Endodermal cell (in vitro differentiated cells): ENCODE data around the gene EEA1. TPM values are rescaled to one million over a fixed set of nuclear protein-coding genes. Genes with fewer than 3 reads are reported as not detected.
"Not testable (repeated sequence)": the region's sequence is repeated elsewhere in the genome, so short reads cannot be mapped to it uniquely, and the experiment has no call there.

Experiments
- DNase-seq: peaks from one replicate; pipeline ENCODE4 v3.0.0-alpha.2; 2017
- H3K27ac ChIP-seq: 2 replicates; pipeline ENCODE4 v1.5.1; 2013; ENCODE audit warnings: mild to moderate bottlenecking, low read depth, low read length, moderate library complexity
- H3K27me3 ChIP-seq: 2 replicates; pipeline ENCODE4 v1.6.1; 2013; ENCODE audit warnings: mild to moderate bottlenecking, low read length, moderate library complexity; ENCODE audit not compliant: insufficient read depth, control insufficient read depth, poor library complexity, severe bottlenecking
- H3K36me3 ChIP-seq: 2 replicates; pipeline ENCODE4 v1.7.0; 2013; ENCODE audit warnings: mild to moderate bottlenecking, low read length, moderate library complexity; ENCODE audit not compliant: control insufficient read depth, insufficient read depth
- H3K4me1 ChIP-seq: one replicate; pipeline ENCODE4 v1.7.0; 2013; ENCODE audit warnings: low read length; ENCODE audit not compliant: control insufficient read depth, insufficient read depth
- H3K4me3 ChIP-seq: 2 replicates; pipeline ENCODE4 v1.5.1; 2013; ENCODE audit warnings: mild to moderate bottlenecking, low read length, moderate library complexity
- H3K9ac ChIP-seq: 2 replicates; pipeline ENCODE4 v1.6.1; 2013; ENCODE audit warnings: mild to moderate bottlenecking, low read length, moderate library complexity; ENCODE audit not compliant: poor library complexity, severe bottlenecking; ENCODE audit errors: extremely low read depth
- H3K9me3 ChIP-seq: 2 replicates; pipeline ENCODE4 v1.6.1; 2013; ENCODE audit warnings: mild to moderate bottlenecking, low read length, moderate library complexity; ENCODE audit not compliant: control insufficient read depth
- H3K27ac Mint-ChIP-seq: 2 replicates; pipeline ENCODE4 v1.8.0; 2020; ENCODE audit warnings: mixed read lengths
- H3K27me3 Mint-ChIP-seq: 2 replicates; pipeline ENCODE4 v1.8.0; 2021; ENCODE audit warnings: mild to moderate bottlenecking, mixed read lengths; ENCODE audit not compliant: insufficient read depth
- H3K36me3 Mint-ChIP-seq: 2 replicates; pipeline ENCODE4 v1.8.0; 2020; ENCODE audit warnings: low read depth, mixed read lengths
- H3K4me1 Mint-ChIP-seq: 2 replicates; pipeline ENCODE4 v1.8.0; 2020; ENCODE audit warnings: mixed read lengths
- H3K4me3 Mint-ChIP-seq: 2 replicates; pipeline ENCODE4 v1.8.0; 2020; ENCODE audit warnings: mild to moderate bottlenecking, moderate library complexity, mixed read lengths
- H3K9me3 Mint-ChIP-seq: 2 replicates; pipeline ENCODE4 v1.8.0; 2020; ENCODE audit warnings: mild to moderate bottlenecking, mixed read lengths
- CTCF ChIP-seq: fragments of 200-600 bp; sonication (generic); conservative IDR thresholded peaks from 2 replicates; pipeline ENCODE4 v1.5.0; 2021; ENCODE audit warnings: antibody characterized with exemption, mild to moderate bottlenecking
- WGBS, 2 experiments: methylation state at CpG; one replicate each; pipeline versions ENCODE4 v1.1.5 to v1.1.7; 2013; ENCODE audit warnings: missing lambda C conversion rate in 2 of 2, mixed read lengths in 1 of 2; ENCODE audit not compliant: insufficient coverage in 1 of 2, insufficient read length in 1 of 2; 5-methylcytosine and 5-hydroxymethylcytosine counted together
- total RNA-seq, 2 donors: library from RNA; stranded (reverse); fragmentation: NEBNext Ultra II Directional in 1 of 2; extraction: Animal tissue kit (Norgen Biotek cat#: 25700) in 1 of 2; gene quantifications; 2 replicates in 1 of 2; 3 replicates in 1 of 2; pipeline ENCODE4 v1.2.1, GENCODE V29; 2021

EEA1 gene
- total RNA-seq, 2 donors from 2014 or later = 28.2 to 32.5 TPM

DNA sequence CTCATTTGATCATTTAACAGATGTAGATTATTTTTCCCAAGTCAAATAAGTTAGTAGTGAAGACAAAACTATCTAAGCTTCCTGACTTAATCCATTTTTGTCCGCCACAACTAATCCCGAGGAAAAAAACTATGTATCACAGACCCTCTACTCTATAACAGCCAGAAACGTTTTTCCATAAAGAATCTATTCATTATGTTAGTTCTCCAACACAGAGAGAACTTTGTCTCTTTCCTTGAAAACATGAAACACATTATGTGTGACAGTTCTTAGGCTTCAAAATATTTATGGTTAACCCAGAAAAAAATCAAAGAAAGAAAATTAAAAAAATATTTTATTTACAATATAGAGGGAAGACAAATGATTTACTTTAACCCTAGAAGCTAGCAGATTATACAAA, 126.2 kb downstream of the EEA1 start:
- DNase-seq = no peak
- no peak for TF ChIP-seq CTCF
- Histone ChIP-seq H3K9me3 (peaks cover 5% of the 10 kb centered on the region), H3K4me1 (no peaks in the 10 kb centered on the region), H3K36me3 (peaks cover 78% of the 10 kb centered on the region), H3K27ac (no peak overlapping the region), H3K4me3 (no peak overlapping the region), H3K27me3 (no peaks in the 10 kb centered on the region), H3K9ac (no peak overlapping the region)
- Mint-ChIP-seq H3K4me3 (no peak overlapping the region), H3K36me3 (peaks cover 47% of the 10 kb centered on the region), H3K27ac (no peak overlapping the region), H3K4me1 (no peaks in the 10 kb centered on the region), H3K27me3 (no peaks in the 10 kb centered on the region), H3K9me3 (peaks cover 3% of the 10 kb centered on the region)
- 98% methylated on average over 3 of the region's 3 CpGs; no CpG with 5 or more reads in 1 of the 2 experiments for WGBS, 2 experiments

GRCh38 chr12:92796650-92797049, 132.4 kb downstream of the EEA1 start:
- no peaks in the 10 kb centered on the region for H3K9me3 ChIP-seq
- no peak for DNase-seq
- H3K27ac Mint-ChIP-seq = no peak overlapping the region
- no peaks in the 10 kb centered on the region for H3K27me3 ChIP-seq
- no peaks in the 10 kb centered on the region for H3K27me3 Mint-ChIP-seq
- H3K36me3 ChIP-seq = peaks cover 49% of the 10 kb centered on the region
- H3K36me3 Mint-ChIP-seq = peaks cover 39% of the 10 kb centered on the region
- H3K9me3 Mint-ChIP-seq = peaks cover 4% of the 10 kb centered on the region
- no peaks in the 10 kb centered on the region for H3K4me1 ChIP-seq
- H3K27ac ChIP-seq = no peak overlapping the region
- H3K4me3 ChIP-seq = no peak overlapping the region
- TF ChIP-seq CTCF = no peak
- no peak overlapping the region for H3K9ac ChIP-seq
- H3K4me1 Mint-ChIP-seq = peaks cover 12% of the 10 kb centered on the region
- H3K4me3 Mint-ChIP-seq = no peak overlapping the region

GRCh38 chr12:92794814-92795213, 134.3 kb downstream of the EEA1 start:
- Mint-ChIP-seq H3K27me3 (no peaks in the 10 kb centered on the region), H3K9me3 (peaks cover 12% of the 10 kb centered on the region), H3K4me1 (peaks cover 12% of the 10 kb centered on the region), H3K27ac (no peak overlapping the region), H3K4me3 (no peak overlapping the region), H3K36me3 (peaks cover 44% of the 10 kb centered on the region)
- no peaks in the 10 kb centered on the region for H3K27me3 ChIP-seq
- H3K9ac ChIP-seq = no peak overlapping the region
- H3K4me1 ChIP-seq = no peaks in the 10 kb centered on the region
- no peak for TF ChIP-seq CTCF
- H3K36me3 ChIP-seq = peaks cover 32% of the 10 kb centered on the region
- H3K9me3 ChIP-seq = no peaks in the 10 kb centered on the region
- DNase-seq = no peak
- no peak overlapping the region for H3K4me3 ChIP-seq
- no peak overlapping the region for H3K27ac ChIP-seq

DNA sequence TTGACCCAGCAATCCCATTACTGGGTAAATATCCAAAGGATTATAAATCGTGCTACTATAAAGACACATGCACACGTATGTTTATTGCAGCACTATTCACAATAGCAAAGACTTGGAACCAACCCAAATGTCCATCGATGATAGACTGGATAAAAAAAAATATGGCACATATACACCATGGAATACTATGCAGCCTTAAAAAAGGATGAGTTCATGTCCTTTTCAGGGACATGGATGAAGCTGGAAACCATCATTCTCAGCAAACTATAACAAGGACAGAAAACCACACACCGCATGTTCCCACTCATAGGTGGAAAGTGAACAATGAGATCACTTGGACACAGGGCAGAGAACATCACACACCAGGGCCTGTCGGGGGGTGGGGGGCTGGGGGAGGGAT, 134.7 kb downstream of the EEA1 start:
- H3K4me3 Mint-ChIP-seq, H3K27me3 Mint-ChIP-seq, H3K27me3 ChIP-seq, H3K4me1 ChIP-seq, H3K27ac Mint-ChIP-seq, H3K27ac ChIP-seq, H3K9me3 ChIP-seq, DNase-seq, H3K4me3 ChIP-seq, H3K9ac ChIP-seq: not testable (repeated sequence)
- H3K9me3 Mint-ChIP-seq = peaks cover 12% of the 10 kb centered on the region
- H3K4me1 Mint-ChIP-seq = peaks cover 12% of the 10 kb centered on the region
- H3K36me3 Mint-ChIP-seq = peaks cover 48% of the 10 kb centered on the region
- WGBS, 2 experiments = 93% methylated on average over 5 of the region's 5 CpGs; no CpG with 5 or more reads in 1 of the 2 experiments
- peaks cover 35% of the 10 kb centered on the region for H3K36me3 ChIP-seq
